ENCODE results near the gene AHDC1. TPM values are rescaled to one million over a fixed set of nuclear protein-coding genes. Genes with fewer than 3 reads are reported as not detected.

The AHDC1 gene
- polyA plus RNA-seq, 1 donor from 2014 or later: 5.3 TPM

DNA sequence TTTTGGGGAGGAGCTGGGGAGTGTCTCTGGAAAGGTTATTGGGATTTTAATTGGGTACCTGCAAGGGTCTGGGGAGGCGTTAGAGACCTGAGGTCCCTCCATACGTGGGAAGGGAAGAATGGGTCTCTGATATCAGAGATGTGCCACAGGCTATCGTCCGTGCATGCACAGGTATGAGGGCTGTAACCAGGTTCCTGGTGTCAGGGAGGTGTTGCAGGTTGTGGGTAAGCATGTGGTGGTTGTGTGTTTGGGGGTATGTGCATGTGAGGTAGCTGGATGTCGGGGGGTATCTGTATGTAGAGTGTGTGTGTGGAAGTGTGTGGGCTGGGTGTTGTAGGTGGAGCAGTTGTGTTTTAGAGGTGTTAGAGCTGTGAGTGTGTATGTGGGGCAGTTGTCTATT lies 8.3 kb downstream of the AHDC1 start:
- Histone ChIP-seq H3K79me2 (replicated peaks; ENCODE audit: insufficient read depth, low read length) (peaks cover 96% of the 10 kb centered on the region), H3K9me3 (ENCODE audit: low read length) (no peaks in the 10 kb centered on the region), H3K36me3 (ENCODE audit: insufficient read depth, low read length) (no peaks in the 10 kb centered on the region), H3K27ac (ENCODE audit: low read length) (no peak overlapping the region), H3K27me3 (ENCODE audit: insufficient read depth, low read depth, low read length) (no peaks in the 10 kb centered on the region), H3K4me2 (ENCODE audit: low read length) (no peak overlapping the region), H2AFZ (ENCODE audit: low read depth, low read length) (no peak overlapping the region), H4K20me1 (ENCODE audit: insufficient read depth) (peaks cover 64% of the 10 kb centered on the region), H3K9ac (ENCODE audit: low read length) (peak overlapping the region; percentile 14), H3K9me2 (ENCODE audit: insufficient read depth, low read length) (no peaks in the 10 kb centered on the region), H3F3A (ENCODE audit: insufficient read depth, low read length, poor library complexity, severe bottlenecking) (no peaks in the 10 kb centered on the region), H3K4me3 (ENCODE audit: low read length) (no peak overlapping the region)
- TF ChIP-seq, protein P1, sequence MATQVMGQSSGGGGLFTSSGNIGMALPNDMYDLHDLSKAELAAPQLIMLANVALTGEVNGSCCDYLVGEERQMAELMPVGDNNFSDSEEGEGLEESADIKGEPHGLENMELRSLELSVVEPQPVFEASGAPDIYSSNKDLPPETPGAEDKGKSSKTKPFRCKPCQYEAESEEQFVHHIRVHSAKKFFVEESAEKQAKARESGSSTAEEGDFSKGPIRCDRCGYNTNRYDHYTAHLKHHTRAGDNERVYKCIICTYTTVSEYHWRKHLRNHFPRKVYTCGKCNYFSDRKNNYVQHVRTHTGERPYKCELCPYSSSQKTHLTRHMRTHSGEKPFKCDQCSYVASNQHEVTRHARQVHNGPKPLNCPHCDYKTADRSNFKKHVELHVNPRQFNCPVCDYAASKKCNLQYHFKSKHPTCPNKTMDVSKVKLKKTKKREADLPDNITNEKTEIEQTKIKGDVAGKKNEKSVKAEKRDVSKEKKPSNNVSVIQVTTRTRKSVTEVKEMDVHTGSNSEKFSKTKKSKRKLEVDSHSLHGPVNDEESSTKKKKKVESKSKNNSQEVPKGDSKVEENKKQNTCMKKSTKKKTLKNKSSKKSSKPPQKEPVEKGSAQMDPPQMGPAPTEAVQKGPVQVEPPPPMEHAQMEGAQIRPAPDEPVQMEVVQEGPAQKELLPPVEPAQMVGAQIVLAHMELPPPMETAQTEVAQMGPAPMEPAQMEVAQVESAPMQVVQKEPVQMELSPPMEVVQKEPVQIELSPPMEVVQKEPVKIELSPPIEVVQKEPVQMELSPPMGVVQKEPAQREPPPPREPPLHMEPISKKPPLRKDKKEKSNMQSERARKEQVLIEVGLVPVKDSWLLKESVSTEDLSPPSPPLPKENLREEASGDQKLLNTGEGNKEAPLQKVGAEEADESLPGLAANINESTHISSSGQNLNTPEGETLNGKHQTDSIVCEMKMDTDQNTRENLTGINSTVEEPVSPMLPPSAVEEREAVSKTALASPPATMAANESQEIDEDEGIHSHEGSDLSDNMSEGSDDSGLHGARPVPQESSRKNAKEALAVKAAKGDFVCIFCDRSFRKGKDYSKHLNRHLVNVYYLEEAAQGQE (IDR thresholded peaks at IDR 0.05; ENCODE audit: borderline replicate concordance): no peak
- TF ChIP-seq, protein P2, sequence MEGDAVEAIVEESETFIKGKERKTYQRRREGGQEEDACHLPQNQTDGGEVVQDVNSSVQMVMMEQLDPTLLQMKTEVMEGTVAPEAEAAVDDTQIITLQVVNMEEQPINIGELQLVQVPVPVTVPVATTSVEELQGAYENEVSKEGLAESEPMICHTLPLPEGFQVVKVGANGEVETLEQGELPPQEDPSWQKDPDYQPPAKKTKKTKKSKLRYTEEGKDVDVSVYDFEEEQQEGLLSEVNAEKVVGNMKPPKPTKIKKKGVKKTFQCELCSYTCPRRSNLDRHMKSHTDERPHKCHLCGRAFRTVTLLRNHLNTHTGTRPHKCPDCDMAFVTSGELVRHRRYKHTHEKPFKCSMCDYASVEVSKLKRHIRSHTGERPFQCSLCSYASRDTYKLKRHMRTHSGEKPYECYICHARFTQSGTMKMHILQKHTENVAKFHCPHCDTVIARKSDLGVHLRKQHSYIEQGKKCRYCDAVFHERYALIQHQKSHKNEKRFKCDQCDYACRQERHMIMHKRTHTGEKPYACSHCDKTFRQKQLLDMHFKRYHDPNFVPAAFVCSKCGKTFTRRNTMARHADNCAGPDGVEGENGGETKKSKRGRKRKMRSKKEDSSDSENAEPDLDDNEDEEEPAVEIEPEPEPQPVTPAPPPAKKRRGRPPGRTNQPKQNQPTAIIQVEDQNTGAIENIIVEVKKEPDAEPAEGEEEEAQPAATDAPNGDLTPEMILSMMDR (IDR thresholded peaks at IDR 0.05; ENCODE audit: poor library complexity, severe bottlenecking): no peak
- no peak for TF ChIP-seq RAD21 (conservative IDR thresholded peaks at IDR 0.05)
- TF ChIP-seq SMC3 (conservative IDR thresholded peaks at IDR 0.05; ENCODE audit: poor library complexity): no peak
- TF ChIP-seq TAF1 (IDR thresholded peaks at IDR 0.05; ENCODE audit: low read depth): no peak
- TF ChIP-seq EP300 (conservative IDR thresholded peaks at IDR 0.05; ENCODE audit: poor library complexity, severe bottlenecking): no peak
- no peak for TF ChIP-seq EZH2 (IDR thresholded peaks at IDR 0.05; ENCODE audit: borderline replicate concordance, insufficient read depth, low read length, poor library complexity, severe bottlenecking)
- no peak for TF ChIP-seq POLR2AphosphoS5 (IDR thresholded peaks at IDR 0.05)
- no peak for TF ChIP-seq MXI1 (conservative IDR thresholded peaks at IDR 0.05; ENCODE audit: poor library complexity, severe bottlenecking)

DNA sequence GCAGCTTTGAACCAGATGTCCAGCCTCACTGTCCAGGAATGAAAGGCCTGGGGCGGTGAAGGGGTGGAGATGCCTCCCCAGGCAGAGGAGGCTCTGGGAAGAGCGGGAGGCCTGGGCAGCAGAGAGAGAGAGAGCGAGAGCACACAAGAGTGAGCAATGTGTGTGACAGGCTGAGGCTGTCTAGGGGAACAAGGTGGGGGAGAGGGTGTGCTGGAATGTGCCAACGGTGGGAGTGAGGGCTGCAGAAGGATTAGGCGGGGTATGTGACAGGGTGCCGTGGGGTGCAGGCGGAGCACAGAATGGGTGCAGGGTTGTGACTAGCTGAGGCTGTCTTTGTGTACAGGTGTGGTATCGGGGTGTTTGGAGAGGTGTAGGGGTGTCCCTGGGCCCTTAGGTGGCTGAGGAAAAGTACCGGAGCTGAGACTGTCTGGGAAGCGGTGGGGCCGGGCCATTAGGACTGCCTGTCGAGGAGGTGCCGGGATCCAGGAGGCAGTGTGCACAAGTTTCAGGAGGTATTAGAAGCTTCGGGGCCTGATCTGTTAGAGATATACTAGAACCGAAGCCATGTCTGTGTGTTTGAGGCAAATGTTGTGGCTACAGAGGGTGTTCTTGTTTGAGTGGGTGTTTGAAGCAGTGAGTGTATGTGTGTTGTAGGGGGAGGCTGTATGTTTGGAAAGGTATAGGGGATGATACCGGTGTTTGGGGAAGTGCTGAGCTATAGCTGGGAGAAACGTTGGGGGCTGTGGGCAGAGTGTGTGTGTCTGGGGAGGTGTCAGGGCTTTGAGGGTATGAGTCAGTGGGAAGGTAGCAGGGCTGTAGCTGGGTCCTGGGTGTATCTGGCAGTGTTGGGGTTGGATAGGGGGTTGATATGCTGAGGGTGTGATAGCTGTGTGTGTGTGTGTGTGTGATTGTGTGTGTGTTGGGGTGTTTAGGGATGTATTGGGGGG lies 9.1 kb downstream of the AHDC1 start:
- Histone ChIP-seq H3K9ac (ENCODE audit: low read length) (peak overlapping the region; percentile 66), H3K79me2 (replicated peaks; ENCODE audit: insufficient read depth, low read length) (peaks cover 94% of the 10 kb centered on the region), H3K9me2 (ENCODE audit: insufficient read depth, low read length) (no peaks in the 10 kb centered on the region), H3K4me2 (ENCODE audit: low read length) (peak overlapping the region; percentile 88), H3K4me3 (ENCODE audit: low read length) (peak overlapping the region; percentile 61), H3K36me3 (ENCODE audit: insufficient read depth, low read length) (no peaks in the 10 kb centered on the region), H3K27me3 (ENCODE audit: insufficient read depth, low read depth, low read length) (no peaks in the 10 kb centered on the region), H3F3A (ENCODE audit: insufficient read depth, low read length, poor library complexity, severe bottlenecking) (no peaks in the 10 kb centered on the region), H2AFZ (ENCODE audit: low read depth, low read length) (no peak overlapping the region), H4K20me1 (ENCODE audit: insufficient read depth) (peaks cover 57% of the 10 kb centered on the region), H3K27ac (ENCODE audit: low read length) (peak overlapping the region; percentile 90), H3K9me3 (ENCODE audit: low read length) (no peaks in the 10 kb centered on the region)
- TF ChIP-seq MXI1 (conservative IDR thresholded peaks at IDR 0.05; ENCODE audit: poor library complexity, severe bottlenecking) (no peak), EZH2 (IDR thresholded peaks at IDR 0.05; ENCODE audit: borderline replicate concordance, insufficient read depth, low read length, poor library complexity, severe bottlenecking) (no peak), POLR2AphosphoS5 (IDR thresholded peaks at IDR 0.05) (no peak), EP300 (conservative IDR thresholded peaks at IDR 0.05; ENCODE audit: poor library complexity, severe bottlenecking) (no peak), RAD21 (conservative IDR thresholded peaks at IDR 0.05) (no peak), SMC3 (conservative IDR thresholded peaks at IDR 0.05; ENCODE audit: poor library complexity) (no peak)
- TF ChIP-seq, protein P1 (IDR thresholded peaks at IDR 0.05; ENCODE audit: borderline replicate concordance): no peak

All from neural cell (in vitro differentiated cells).